HG03558 (cell line): ENCODE measurements around the gene NIN.

Source experiments
- ATAC-seq: cut with Tn5 transposase; IDR thresholded peaks from one replicate; pipeline ENCODE4 v1.9.1; 2021; ENCODE audit warnings: moderate number of reproducible peaks; ENCODE audit not compliant: unreplicated experiment; ENCODE audit errors: extremely low read depth

The NIN gene

GRCh38 chr14:50830932-50831725 lies at the start of gene NIN:
Gene NIN, minus strand, starts transcription at chr14:50831162. Its CDS starts 9,106 bp downstream, at chr14:50822056.
- peak; percentile 49 for ATAC-seq

- peak; percentile 78 for ATAC-seq
Measured at GRCh38 chr14:50875359-50876070, 44.6 kb upstream of the NIN start.

- no peak for ATAC-seq
Measured at GRCh38 chr14:50874757-50875156, 43.8 kb upstream of the NIN start.

GRCh38 chr14:50871914-50872732 lies 41.2 kb upstream of the NIN start, which contains the start of gene ABHD12B:
Gene ABHD12B, plus strand, starts transcription at chr14:50872053. Its CDS starts 122 bp downstream, at chr14:50872175.
- ATAC-seq, result no peak

GRCh38 chr14:50871228-50871627 lies 40.3 kb upstream of the NIN start:
- no peak for ATAC-seq

GRCh38 chr14:50865391-50866076 lies 34.6 kb upstream of the NIN start:
- no peak for ATAC-seq

GRCh38 chr14:50864946-50865345 lies 34.0 kb upstream of the NIN start:
- no peak for ATAC-seq

GRCh38 chr14:50864237-50864636 lies 33.3 kb upstream of the NIN start:
- no peak for ATAC-seq

GRCh38 chr14:50862036-50862570 lies 31.1 kb upstream of the NIN start:
- no peak for ATAC-seq

- no peak for ATAC-seq
Measured at GRCh38 chr14:50860478-50861086, 29.6 kb upstream of the NIN start.

- peak; percentile 11 for ATAC-seq
Measured at GRCh38 chr14:50859296-50859624, 28.3 kb upstream of the NIN start.

GRCh38 chr14:50856660-50857059 lies 25.7 kb upstream of the NIN start:
- ATAC-seq, result no peak

GRCh38 chr14:50855558-50855957 lies 24.6 kb upstream of the NIN start:
- no peak for ATAC-seq

- no peak for ATAC-seq
Measured at GRCh38 chr14:50854521-50854920, 23.6 kb upstream of the NIN start.

GRCh38 chr14:50853891-50854290 lies 22.9 kb upstream of the NIN start:
- no peak for ATAC-seq

- no peak for ATAC-seq
Measured at GRCh38 chr14:50846226-50846880, 15.4 kb upstream of the NIN start.

GRCh38 chr14:50845166-50845565 lies 14.2 kb upstream of the NIN start:
- ATAC-seq, result no peak

GRCh38 chr14:50844391-50844790 lies 13.4 kb upstream of the NIN start:
- ATAC-seq, result no peak

- ATAC-seq, result no peak
Measured at GRCh38 chr14:50839691-50840090, 8.7 kb upstream of the NIN start.
